Activated naive CD4-positive, alpha-beta T cell treated with anti-CD3 and anti-CD28 coated beads for 36 hours (primary cell): ENCODE data around the gene SCAMP2. TPM values are rescaled to one million over a fixed set of nuclear protein-coding genes. Genes with fewer than 3 reads are reported as not detected.
A peak's percentile ranks its signal among the peaks of the same experiment; 100 is the strongest.

Experiments used
- CTCF ChIA-PET: fragments of 350-600 bp; sonication (Branson Sonifier 250); formaldehyde crosslinking; loops from one replicate; lab custom pipeline; 2021; ENCODE audit warnings: antibody characterized with exemption; lab: Charles Lee
- DNase-seq: peaks from one replicate; pipeline ENCODE4 v3.0.0-alpha.2; 2020
- H3K27ac Mint-ChIP-seq: one replicate; pipeline ENCODE4 v1.8.0; 2021; ENCODE audit warnings: mild to moderate bottlenecking, mixed read lengths
- H3K27me3 Mint-ChIP-seq: one replicate; pipeline ENCODE4 v1.8.0; 2021; ENCODE audit warnings: low read depth, mixed read lengths
- H3K36me3 Mint-ChIP-seq: one replicate; pipeline ENCODE4 v1.8.0; 2021; ENCODE audit warnings: low read depth, mixed read lengths
- H3K4me1 Mint-ChIP-seq: one replicate; pipeline ENCODE4 v1.8.0; 2021; ENCODE audit warnings: low read depth, mixed read lengths
- H3K4me3 Mint-ChIP-seq: one replicate; pipeline ENCODE4 v1.8.0; 2021; ENCODE audit warnings: mild to moderate bottlenecking, moderate library complexity, mixed read lengths
- H3K9me3 Mint-ChIP-seq: one replicate; pipeline ENCODE4 v1.8.0; 2021; ENCODE audit warnings: mixed read lengths
- intact Hi-C: fragments of 100-400 bp; cut with micrococcal nuclease; formaldehyde crosslinking; loops from one replicate; pipeline ENCODE4 v1.15.1; 2023
- microRNA-seq: library from miRNA; unstranded; fragments of <30 nt; microRNA quantifications from one replicate; pipeline ENCODE4 v1.2.0, GENCODE V29; 2022; ENCODE audit warnings: borderline microRNAs expressed, borderline replicate concordance
- total RNA-seq, 2 experiments: library from RNA; stranded (reverse); gene quantifications; one replicate each; pipeline ENCODE4 v1.2.3, GENCODE V29; 2021

Gene SCAMP2
- total RNA-seq, 2 experiments from 2014 or later, result 60.6 TPM

- no peaks in the 10 kb centered on the region for H3K27me3 Mint-ChIP-seq
- peaks cover 56% of the 10 kb centered on the region for H3K4me1 Mint-ChIP-seq
- no peaks in the 10 kb centered on the region for H3K9me3 Mint-ChIP-seq
- CTCF ChIA-PET, result interaction anchor here (0.7 to 29.5 kb wide), 16 partner anchors 9 to 168 kb away, joined by 3 to 1193 read pairs (median 4); partner anchors contain the start of genes CPLX3, CSK and LMAN1L
- peak; percentile 94 for DNase-seq
- intact Hi-C loops, result loop anchor here (1.0 to 2.0 kb wide), 5 partner anchors 12 to 150 kb away; no protein-coding TSS in a partner anchor
- peak overlapping the region; percentile 95 for H3K27ac Mint-ChIP-seq
- peaks cover 61% of the 10 kb centered on the region for H3K36me3 Mint-ChIP-seq
- H3K4me3 Mint-ChIP-seq, result peak overlapping the region; percentile 46
Observed at GRCh38 chr15:74799856-74800558, 73.2 kb downstream of the SCAMP2 start.

- Mint-ChIP-seq H3K27ac (peak overlapping the region; percentile 95), H3K27me3 (no peaks in the 10 kb centered on the region), H3K4me1 (peaks cover 60% of the 10 kb centered on the region), H3K36me3 (peaks cover 59% of the 10 kb centered on the region), H3K9me3 (no peaks in the 10 kb centered on the region), H3K4me3 (no peak overlapping the region)
- CTCF ChIA-PET, result interaction anchor here (0.7 to 29.5 kb wide), 15 partner anchors 10 to 167 kb away, joined by 3 to 1193 read pairs (median 4); partner anchors contain the start of genes CPLX3, CSK and LMAN1L
- DNase-seq, result peak; percentile 68
- intact Hi-C loops, result no loop called here
Observed at GRCh38 chr15:74799255-74799855, 73.8 kb downstream of the SCAMP2 start.

GRCh38 chr15:74798388-74799254 lies 74.5 kb downstream of the SCAMP2 start:
- peaks cover 61% of the 10 kb centered on the region for H3K4me1 Mint-ChIP-seq
- CTCF ChIA-PET, result interaction anchor here (0.6 to 29.5 kb wide), 6 partner anchors 11 to 153 kb away, joined by 4 to 1193 read pairs (median 6); partner anchors contain the start of genes CPLX3 and CSK
- DNase-seq, result no peak
- H3K9me3 Mint-ChIP-seq, result no peaks in the 10 kb centered on the region
- intact Hi-C loops, result no loop called here
- no peaks in the 10 kb centered on the region for H3K27me3 Mint-ChIP-seq
- H3K27ac Mint-ChIP-seq, result peak overlapping the region; percentile 95
- peaks cover 52% of the 10 kb centered on the region for H3K36me3 Mint-ChIP-seq
- no peak overlapping the region for H3K4me3 Mint-ChIP-seq

- H3K4me1 Mint-ChIP-seq, result peaks cover 86% of the 10 kb centered on the region
- H3K27me3 Mint-ChIP-seq, result no peaks in the 10 kb centered on the region
- peaks cover 47% of the 10 kb centered on the region for H3K36me3 Mint-ChIP-seq
- peak; percentile 78 for DNase-seq
- H3K9me3 Mint-ChIP-seq, result no peaks in the 10 kb centered on the region
- intact Hi-C loops, result loop anchor here (1.0 kb wide), 1 partner anchor 8 kb away; no protein-coding TSS in a partner anchor
- CTCF ChIA-PET, result interaction anchor here (0.7 to 29.5 kb wide), 3 partner anchors 12 to 161 kb away, joined by 3 to 1193 read pairs (median 6); partner anchors contain the start of gene CSK
- peak overlapping the region; percentile 19 for H3K4me3 Mint-ChIP-seq
- peak overlapping the region; percentile 95 for H3K27ac Mint-ChIP-seq
Observed at GRCh38 chr15:74795966-74796625, 77.1 kb downstream of the SCAMP2 start.

GRCh38 chr15:74794970-74795349 lies 78.2 kb downstream of the SCAMP2 start:
- intact Hi-C loops, result no loop called here
- CTCF ChIA-PET, result interaction anchor here (2.5 to 29.5 kb wide), 2 partner anchors 11 to 16 kb away, joined by 17 to 1193 read pairs; partner anchors contain the start of gene CSK
- DNase-seq, result no peak
- peaks cover 92% of the 10 kb centered on the region for H3K4me1 Mint-ChIP-seq
- H3K27ac Mint-ChIP-seq, result peak overlapping the region; percentile 87
- no peaks in the 10 kb centered on the region for H3K9me3 Mint-ChIP-seq
- peaks cover 45% of the 10 kb centered on the region for H3K36me3 Mint-ChIP-seq
- H3K4me3 Mint-ChIP-seq, result no peak overlapping the region
- H3K27me3 Mint-ChIP-seq, result no peaks in the 10 kb centered on the region

DNA sequence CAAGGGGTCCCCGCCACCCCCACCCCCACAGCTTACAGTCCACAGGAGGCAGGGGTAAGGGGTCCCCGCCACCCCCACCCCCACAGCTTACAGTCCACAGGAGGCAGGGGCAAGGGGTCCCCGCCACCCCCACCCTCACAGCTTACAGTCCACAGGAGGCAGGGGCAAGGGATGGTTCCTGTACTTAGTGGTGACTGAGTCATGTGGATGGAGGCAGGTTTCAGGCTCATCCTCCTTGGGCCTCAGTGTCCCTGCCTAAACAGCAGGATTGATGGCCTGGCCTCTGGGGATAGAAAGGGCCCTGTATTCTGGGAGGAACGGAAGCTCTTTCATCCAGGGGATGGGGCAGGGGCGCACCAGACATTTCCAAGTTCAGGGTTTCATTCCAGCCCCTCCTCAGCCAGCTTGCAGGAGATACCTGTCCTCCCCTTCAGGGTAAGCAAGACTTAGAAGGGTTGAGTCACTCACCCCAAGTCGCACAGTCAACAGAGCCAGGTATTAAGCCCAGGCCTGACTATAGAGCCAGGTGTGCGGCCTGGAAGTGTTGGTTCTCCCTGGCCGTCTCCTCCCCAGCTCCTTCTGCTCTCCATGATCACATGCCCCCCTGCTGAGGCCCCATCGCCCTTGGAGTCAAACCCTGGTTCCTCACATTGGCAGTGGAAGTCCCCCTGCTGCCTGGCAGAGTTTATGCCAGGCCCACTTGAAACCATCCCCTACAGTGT lies 78.8 kb downstream of the SCAMP2 start:
- H3K4me1 Mint-ChIP-seq, result peaks cover 92% of the 10 kb centered on the region
- intact Hi-C loops, result no loop called here
- DNase-seq, result no peak
- CTCF ChIA-PET, result interaction anchor here (0.7 to 29.5 kb wide), 7 partner anchors 11 to 160 kb away, joined by 3 to 1193 read pairs (median 5); partner anchors contain the start of genes CPLX3 and CSK
- peaks cover 45% of the 10 kb centered on the region for H3K36me3 Mint-ChIP-seq
- H3K27me3 Mint-ChIP-seq, result no peaks in the 10 kb centered on the region
- H3K4me3 Mint-ChIP-seq, result peak overlapping the region; percentile 1
- peak overlapping the region; percentile 87 for H3K27ac Mint-ChIP-seq
- no peaks in the 10 kb centered on the region for H3K9me3 Mint-ChIP-seq

Small RNA genes lying within 50 kb of the gene (microRNA-seq; reads per million reads assigned to microRNA genes)
- gene MIR6882, result 2.2 reads per million

Other genes starting within 250 kb of the SCAMP2 start
- 10 to 100 TPM; 33.8 to 37.8 TPM for gene EDC3, start 177.3 kb downstream of the SCAMP2 start, total RNA-seq
- gene CYP1A1, start 147.8 kb downstream of the SCAMP2 start, total RNA-seq, result under 1 TPM; 0.12 to 0.37 TPM
- gene CYP1A2, start 124.5 kb downstream of the SCAMP2 start, total RNA-seq, result not detected
- gene CSK, start 91.3 kb downstream of the SCAMP2 start, total RNA-seq, result 100 to 1,000 TPM; 272 to 282 TPM
- gene LMAN1L, start 60.5 kb downstream of the SCAMP2 start, total RNA-seq, result not detected
- gene CPLX3, start 46.7 kb downstream of the SCAMP2 start, total RNA-seq, result not detected
- gene ULK3, start 30.2 kb downstream of the SCAMP2 start, total RNA-seq, result 10 to 100 TPM; 58.9 to 69.2 TPM
- 10 to 100 TPM; 55.2 to 56.1 TPM for gene MPI, start 16.7 kb upstream of the SCAMP2 start, total RNA-seq
- gene FAM219B, start 33.5 kb upstream of the SCAMP2 start, total RNA-seq, result 10 to 100 TPM; 60.3 to 63.0 TPM
- gene COX5A, start 64.7 kb upstream of the SCAMP2 start, total RNA-seq, result 100 to 1,000 TPM; 346 to 348 TPM
- 1 to 10 TPM; 3.5 to 3.7 TPM for gene RPP25, start 83.4 kb upstream of the SCAMP2 start, total RNA-seq
- gene SCAMP5, start 122.2 kb upstream of the SCAMP2 start, total RNA-seq, result under 1 TPM; 0.15 to 0.38 TPM
- 10 to 100 TPM; 17.5 to 18.0 TPM for gene PPCDC, start 150.2 kb upstream of the SCAMP2 start, total RNA-seq